B cell (primary cell): Measurements from ENCODE around the gene MRAP2. TPM values are rescaled to one million over a fixed set of nuclear protein-coding genes. Genes with fewer than 3 reads are reported as not detected.

Experiments used
- ATAC-seq: fragments of 200-7000 bp; cut with Tn5 transposase; one replicate; pipeline ENCODE4 v1.10.0; 2021; ENCODE audit warnings: low read depth, mild to moderate bottlenecking, moderate number of reproducible peaks, moderate library complexity
- CTCF ChIA-PET: fragments of 350-600 bp; sonication (Branson Sonifier 250); formaldehyde crosslinking; loops from one replicate; lab custom pipeline; 2021; ENCODE audit warnings: antibody characterized with exemption, inconsistent platforms; lab: Charles Lee
- POLR2A ChIA-PET: fragments of 350-600 bp; sonication (Branson Sonifier 250); formaldehyde crosslinking; loops from one replicate; lab custom pipeline; 2021; ENCODE audit warnings: antibody characterized with exemption; lab: Charles Lee
- DNase-seq: peaks from one replicate; pipeline ENCODE4 v3.0.0; 2013
- H2AFZ ChIP-seq: 2 replicates; pipeline ENCODE4 v1.6.1; 2012; ENCODE audit warnings: mild to moderate bottlenecking, low read depth, low read length; ENCODE audit not compliant: insufficient read depth, poor library complexity, severe bottlenecking
- H3K27ac ChIP-seq, 2 donors: 1 replicate in 1 of 2; 2 replicates in 1 of 2; pipeline ENCODE4 v1.5.1; 2012 to 2013; ENCODE audit warnings: low read length in 2 of 2, mild to moderate bottlenecking in 2 of 2, moderate library complexity in 1 of 2
- H3K27me3 ChIP-seq, 4 experiments: fragments of 200-600 bp in 1 of 4; sonication (generic) in 1 of 4; replicated peaks in 1 of 4; 1 replicate in 2 of 4; 2 replicates in 2 of 4; pipeline versions ENCODE4 v1.6.1 to v1.7.0; 2013 to 2016; ENCODE audit warnings: low read length in 3 of 4, mild to moderate bottlenecking in 2 of 4, mixed read lengths in 1 of 4, moderate library complexity in 1 of 4; ENCODE audit not compliant: insufficient read depth in 4 of 4, control insufficient read depth in 3 of 4; ENCODE audit errors: control extremely low read depth in 1 of 4
- H3K36me3 ChIP-seq, 2 experiments: replicated peaks in 1 of 2; 1 replicate in 1 of 2; 2 replicates in 1 of 2; pipeline versions ENCODE4 v1.6.1 to v1.7.1; 2013; ENCODE audit warnings: low read length in 1 of 2; ENCODE audit not compliant: insufficient read depth in 2 of 2, control insufficient read depth in 1 of 2; ENCODE audit errors: control extremely low read depth in 1 of 2, extremely low read depth in 1 of 2
- H3K4me1 ChIP-seq, 2 donors: fragments of 200-600 bp in 1 of 2; sonication (generic) in 1 of 2; 1 replicate in 1 of 2; 2 replicates in 1 of 2; pipeline versions ENCODE4 v1.5.1 to v1.6.1; 2013 to 2017; ENCODE audit warnings: low read length in 2 of 2; ENCODE audit not compliant: control insufficient read depth in 2 of 2, insufficient read depth in 2 of 2
- H3K4me2 ChIP-seq: replicated peaks from 2 replicates; pipeline ENCODE3; 2012; ENCODE audit warnings: mild to moderate bottlenecking, low read depth, low read length; ENCODE audit not compliant: poor library complexity, severe bottlenecking
- H3K4me3 ChIP-seq, 5 experiments: fragments of 200-600 bp in 1 of 5; sonication (generic) in 1 of 5; 1 replicate in 3 of 5; 2 replicates in 2 of 5; pipeline versions ENCODE4 v1.5.1 to v1.7.0; 2011 to 2016; ENCODE audit warnings: low read length in 4 of 5, mild to moderate bottlenecking in 4 of 5, low read depth in 2 of 5, control low read depth in 1 of 5, moderate library complexity in 1 of 5; ENCODE audit not compliant: insufficient read depth in 1 of 5; ENCODE audit errors: control extremely low read depth in 1 of 5, extremely low read depth in 1 of 5
- H3K79me2 ChIP-seq: fragments of 200-600 bp; sonication (generic); one replicate; pipeline ENCODE4 v1.6.0; 2016; ENCODE audit warnings: low read length; ENCODE audit not compliant: control insufficient read depth, insufficient read depth
- H3K9ac ChIP-seq: fragments of 200-600 bp; sonication (generic); 2 replicates; pipeline ENCODE4 v1.6.1; 2017; ENCODE audit warnings: mild to moderate bottlenecking, low read length, moderate library complexity
- H3K9me3 ChIP-seq, 3 donors: one replicate each; pipeline versions ENCODE4 v1.6.1 to v1.7.1; 2013; ENCODE audit warnings: low read length in 2 of 3; ENCODE audit not compliant: control insufficient read depth in 2 of 3, insufficient read depth in 1 of 3; ENCODE audit errors: control extremely low read depth in 1 of 3
- H4K20me1 ChIP-seq: 2 replicates; pipeline ENCODE4 v1.6.0; 2012; ENCODE audit warnings: mild to moderate bottlenecking, low read length; ENCODE audit not compliant: insufficient read depth, control insufficient read depth, poor library complexity, severe bottlenecking
- H3K27ac Mint-ChIP-seq: one replicate; pipeline ENCODE4 v1.8.0; 2021; ENCODE audit warnings: mixed read lengths
- H3K27me3 Mint-ChIP-seq: one replicate; pipeline ENCODE4 v1.8.0; 2021; ENCODE audit warnings: mixed read lengths
- H3K4me1 Mint-ChIP-seq: one replicate; pipeline ENCODE4 v1.8.0; 2021; ENCODE audit warnings: mixed read lengths
- H3K4me3 Mint-ChIP-seq: one replicate; pipeline ENCODE4 v1.8.0; 2021; ENCODE audit warnings: mixed read lengths
- H3K9me3 Mint-ChIP-seq: one replicate; pipeline ENCODE4 v1.8.0; 2022; ENCODE audit warnings: mixed read lengths; ENCODE audit not compliant: insufficient read depth
- CTCF ChIP-seq: fragments of 200-600 bp; IDR thresholded peaks from one replicate; pipeline ENCODE4 v1.8.0; 2022; ENCODE audit warnings: antibody characterized with exemption, mild to moderate bottlenecking
- EZH2 ChIP-seq: IDR thresholded peaks from 2 replicates; pipeline ENCODE4 v1.6.1; 2012; ENCODE audit warnings: borderline replicate concordance, low read depth, mild to moderate bottlenecking, moderate library complexity, low read length; ENCODE audit not compliant: insufficient read depth, poor library complexity, severe bottlenecking
- WGBS: methylation state at CpG from one replicate; pipeline ENCODE4 v1.1.5; 2013; ENCODE audit warnings: missing lambda C conversion rate; ENCODE audit not compliant: insufficient coverage; 5-methylcytosine and 5-hydroxymethylcytosine counted together
- intact Hi-C: fragments of 100-400 bp; cut with micrococcal nuclease; formaldehyde crosslinking; loops from one replicate; pipeline ENCODE4 v1.10.0; 2022
- polyA plus RNA-seq: library from polyadenylated mRNA; depleted of rRNA; stranded (reverse); fragments of >200 nt; gene quantifications from 2 replicates; pipeline ENCODE4 v1.2.3, GENCODE V29; 2012
- total RNA-seq, 2 donors: library from RNA; stranded (reverse); fragments of 120-200 nt in 1 of 2; gene quantifications; 1 replicate in 1 of 2; 2 replicates in 1 of 2; pipeline versions ENCODE4 v1.2.3 to v1.2.4, GENCODE V29; 2013 to 2022

Gene MRAP2
- total and polyA plus RNA-seq, 2 donors (not counting 1 experiment from before 2014, with no cell fraction given) = not detected

GRCh38 chr6:84137051-84137375, 103.4 kb downstream of the MRAP2 start:
- no peaks in the 10 kb centered on the region for H4K20me1 ChIP-seq
- no peak overlapping the region for H3K4me2 ChIP-seq
- Mint-ChIP-seq H3K27ac (no peak overlapping the region), H3K9me3 (no peaks in the 10 kb centered on the region), H3K4me3 (no peak overlapping the region), H3K27me3 (no peaks in the 10 kb centered on the region), H3K4me1 (no peaks in the 10 kb centered on the region)
- WGBS = 95% methylated on average over 1 of the region's 5 CpGs
- H3K79me2 ChIP-seq = no peaks in the 10 kb centered on the region
- peaks cover 10 to 13% of the 10 kb centered on the region in 2 experiments for H3K36me3 ChIP-seq
- H3K9me3 ChIP-seq = peaks cover 0 to 14% (median 0%) of the 10 kb centered on the region in 3 donors
- no peaks in the 10 kb centered on the region for H3K4me1 ChIP-seq
- no peaks in the 10 kb centered on the region for H3K27me3 ChIP-seq
- ATAC-seq (no peak), DNase-seq (no peak)
- CTCF ChIA-PET = no interaction called here
- no peak overlapping the region for H3K27ac ChIP-seq
- no peak overlapping the region for H3K4me3 ChIP-seq
- TF ChIP-seq EZH2 (no peak), CTCF (no peak)
- no peak overlapping the region for H2AFZ ChIP-seq
- POLR2A ChIA-PET = no interaction called here
- intact Hi-C loops = no loop called here
- no peak overlapping the region for H3K9ac ChIP-seq

DNA sequence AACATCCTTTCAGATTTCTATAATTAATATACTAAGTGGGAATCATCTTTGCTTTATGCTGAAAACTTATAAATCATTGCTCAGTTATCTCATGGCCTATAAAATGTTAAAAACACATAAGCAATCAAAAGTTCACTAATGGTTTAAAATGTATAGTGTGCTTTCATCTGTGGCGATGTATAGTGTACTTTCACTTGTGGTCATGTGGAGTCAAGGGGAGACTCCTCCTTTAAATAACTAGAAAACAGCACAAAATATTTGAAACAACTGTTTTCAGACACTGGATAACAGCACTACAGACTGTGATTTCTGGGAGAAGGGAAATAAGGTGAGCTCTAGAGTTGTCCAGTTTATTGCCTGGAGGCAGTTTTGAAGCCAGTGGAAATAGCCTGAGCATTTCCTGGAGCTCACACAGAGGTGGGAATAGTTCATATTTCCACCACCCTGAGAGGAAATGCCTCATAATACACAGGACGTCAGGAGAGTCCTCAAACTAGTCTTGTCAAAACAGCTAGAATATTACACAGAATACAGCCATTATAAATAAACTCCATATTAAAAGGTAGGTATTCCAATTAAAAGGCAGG, 104.5 kb downstream of the MRAP2 start:
- no peak overlapping the region for H3K27ac Mint-ChIP-seq
- peaks cover 0 to 14% (median 0%) of the 10 kb centered on the region in 3 donors for H3K9me3 ChIP-seq
- no peak overlapping the region for H3K4me2 ChIP-seq
- CTCF ChIA-PET = no interaction called here
- no peaks in the 10 kb centered on the region for H3K27me3 Mint-ChIP-seq
- intact Hi-C loops = no loop called here
- H4K20me1 ChIP-seq = no peaks in the 10 kb centered on the region
- TF ChIP-seq CTCF (no peak), EZH2 (no peak)
- DNase-seq = no peak
- no peaks in the 10 kb centered on the region for H3K79me2 ChIP-seq
- no peak overlapping the region for H3K9ac ChIP-seq
- H3K4me3 ChIP-seq = no peak overlapping the region
- H3K4me1 ChIP-seq = no peaks in the 10 kb centered on the region
- H3K27me3 ChIP-seq = no peaks in the 10 kb centered on the region
- H3K9me3 Mint-ChIP-seq = no peaks in the 10 kb centered on the region
- POLR2A ChIA-PET = no interaction called here
- no peak overlapping the region for H3K4me3 Mint-ChIP-seq
- H2AFZ ChIP-seq = no peak overlapping the region
- no peak overlapping the region for H3K27ac ChIP-seq
- ATAC-seq = no peak
- no peaks in the 10 kb centered on the region for H3K4me1 Mint-ChIP-seq
- peaks cover 10 to 13% of the 10 kb centered on the region in 2 experiments for H3K36me3 ChIP-seq
- WGBS = no CpG with 5 or more reads among the region's 2 CpGs
